Lower leg skin (tissue), 4 donors: Measurements from ENCODE around the gene TCL1A. TPM values are rescaled to one million over a fixed set of nuclear protein-coding genes. Genes with fewer than 3 reads are reported as not detected.
A peak's percentile ranks its signal among the peaks of the same experiment; 100 is the strongest.

Experiments
- DNase-seq, 2 donors: peaks; one replicate each; pipeline ENCODE4 v3.0.0-alpha.2; 2019; ENCODE audit warnings: low spot score in 2 of 2
- H3K4me3 ChIP-seq: fragments of 200-600 bp; sonication (generic); 2 replicates; pipeline ENCODE4 v1.5.1; 2017; ENCODE audit warnings: mild to moderate bottlenecking, low read depth; ENCODE audit not compliant: poor library complexity, severe bottlenecking
- POLR2A ChIP-seq, 2 donors: fragments of 450-650 bp; IDR thresholded peaks; one replicate each; pipeline ENCODE4 v1.6.1; 2016 to 2017; ENCODE audit warnings: antibody characterized with exemption in 2 of 2, mild to moderate bottlenecking in 1 of 2, moderate library complexity in 1 of 2
- WGBS, 2 donors: methylation state at CpG; one replicate each; pipeline ENCODE4 v1.1.5; 2018; 5-methylcytosine and 5-hydroxymethylcytosine counted together
- intact Hi-C: fragments of 100-400 bp; cut with DNase I; formaldehyde crosslinking; loops from one replicate; pipeline ENCODE4 v1.15.0; 2023; ENCODE audit warnings: low total_unique reads
- total RNA-seq, 4 donors: library from RNA; depleted of rRNA; stranded (reverse); fragments of >200 nt; gene quantifications; one replicate each; pipeline ENCODE4 v1.1.0, GENCODE V29; 2016
- TF ChIP-seq, protein P1 (sequence below), 3 donors: fragments of 450-650 bp; IDR thresholded peaks; one replicate each; pipeline ENCODE4 v1.5.1; 2016; ENCODE audit warnings: antibody characterized with exemption in 3 of 3, mild to moderate bottlenecking in 3 of 3, moderate library complexity in 2 of 3

TCL1A gene
- total RNA-seq, 4 donors from 2014 or later, result not detected

GRCh38 chr14:95677179-95677835 lies 36.6 kb downstream of the TCL1A start:
- 71 to 82% methylated on average over 4 of the region's 4 CpGs for WGBS, 2 donors
- DNase-seq, result peak in 1 of 2 donors; percentile 31
- TF ChIP-seq, protein P1, sequence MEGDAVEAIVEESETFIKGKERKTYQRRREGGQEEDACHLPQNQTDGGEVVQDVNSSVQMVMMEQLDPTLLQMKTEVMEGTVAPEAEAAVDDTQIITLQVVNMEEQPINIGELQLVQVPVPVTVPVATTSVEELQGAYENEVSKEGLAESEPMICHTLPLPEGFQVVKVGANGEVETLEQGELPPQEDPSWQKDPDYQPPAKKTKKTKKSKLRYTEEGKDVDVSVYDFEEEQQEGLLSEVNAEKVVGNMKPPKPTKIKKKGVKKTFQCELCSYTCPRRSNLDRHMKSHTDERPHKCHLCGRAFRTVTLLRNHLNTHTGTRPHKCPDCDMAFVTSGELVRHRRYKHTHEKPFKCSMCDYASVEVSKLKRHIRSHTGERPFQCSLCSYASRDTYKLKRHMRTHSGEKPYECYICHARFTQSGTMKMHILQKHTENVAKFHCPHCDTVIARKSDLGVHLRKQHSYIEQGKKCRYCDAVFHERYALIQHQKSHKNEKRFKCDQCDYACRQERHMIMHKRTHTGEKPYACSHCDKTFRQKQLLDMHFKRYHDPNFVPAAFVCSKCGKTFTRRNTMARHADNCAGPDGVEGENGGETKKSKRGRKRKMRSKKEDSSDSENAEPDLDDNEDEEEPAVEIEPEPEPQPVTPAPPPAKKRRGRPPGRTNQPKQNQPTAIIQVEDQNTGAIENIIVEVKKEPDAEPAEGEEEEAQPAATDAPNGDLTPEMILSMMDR (IDR thresholded peaks at IDR 0.05), result no peak
- TF ChIP-seq POLR2A (IDR thresholded peaks at IDR 0.05), result no peak
- H3K4me3 ChIP-seq, result no peak overlapping the region
- intact Hi-C loops, result no loop called here

DNA sequence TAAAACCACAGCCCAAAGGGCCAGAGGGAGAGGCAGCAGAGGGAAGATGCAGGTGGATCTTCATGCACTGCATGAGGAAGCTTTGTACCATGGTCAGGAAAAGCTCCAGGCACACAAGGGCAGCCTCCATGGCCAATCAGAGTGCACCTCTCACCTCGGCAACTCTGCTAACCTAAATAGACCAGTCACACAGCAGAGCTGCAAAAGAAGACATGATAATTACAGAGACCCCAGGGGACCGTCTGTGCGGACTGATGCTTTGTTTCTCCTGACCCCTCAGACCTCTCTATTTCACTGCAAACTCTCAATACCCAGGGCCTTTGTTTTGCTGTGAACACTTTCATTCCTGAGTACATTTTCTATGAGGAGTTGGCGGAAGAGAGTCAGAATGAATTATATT lies 38.4 kb downstream of the TCL1A start:
- WGBS, 2 donors, result 70 to 73% methylated on average over 4 of the region's 4 CpGs
- peak in 1 of 2 donors; percentile 28 for DNase-seq
- H3K4me3 ChIP-seq, result no peak overlapping the region
- intact Hi-C loops, result no loop called here
- TF ChIP-seq, protein P1 (IDR thresholded peaks at IDR 0.05), result no peak
- TF ChIP-seq POLR2A (IDR thresholded peaks at IDR 0.05), result no peak

DNA sequence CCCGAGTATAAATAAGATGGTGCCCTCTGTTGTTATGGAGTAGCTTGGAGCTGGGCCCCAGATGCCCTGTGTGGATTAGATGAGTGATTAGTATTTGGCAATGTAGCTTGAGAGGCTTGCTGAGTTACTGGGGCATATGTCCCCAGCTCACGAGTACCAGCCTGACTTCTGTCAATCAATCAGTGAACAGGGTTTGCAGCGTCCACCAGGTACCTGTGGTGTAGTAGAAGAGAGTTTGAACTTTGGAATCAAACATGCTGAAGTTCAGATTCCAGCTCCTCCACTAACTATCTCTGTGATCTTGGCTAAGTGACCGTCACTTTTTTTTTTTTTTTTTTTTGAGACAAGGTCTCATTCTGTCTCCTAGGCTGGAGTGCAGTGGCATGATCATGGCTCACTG lies 39.3 kb downstream of the TCL1A start:
- TF ChIP-seq, protein P1 (IDR thresholded peaks at IDR 0.05), result no peak
- TF ChIP-seq POLR2A (IDR thresholded peaks at IDR 0.05), result no peak
- H3K4me3 ChIP-seq, result no peak overlapping the region
- intact Hi-C loops, result no loop called here
- DNase-seq, result peak in 1 of 2 donors; percentile 57
- 87 to 90% methylated on average over 4 of the region's 4 CpGs for WGBS, 2 donors

GRCh38 chr14:95668235-95668772 lies 45.6 kb downstream of the TCL1A start:
- TF ChIP-seq, protein P1 (IDR thresholded peaks at IDR 0.05), result no peak
- no peak for TF ChIP-seq POLR2A (IDR thresholded peaks at IDR 0.05)
- WGBS, 2 donors, result 71 to 72% methylated on average over 10 of the region's 10 CpGs
- intact Hi-C loops, result no loop called here
- H3K4me3 ChIP-seq, result no peak overlapping the region
- peak in 1 of 2 donors; percentile 70 for DNase-seq

DNA sequence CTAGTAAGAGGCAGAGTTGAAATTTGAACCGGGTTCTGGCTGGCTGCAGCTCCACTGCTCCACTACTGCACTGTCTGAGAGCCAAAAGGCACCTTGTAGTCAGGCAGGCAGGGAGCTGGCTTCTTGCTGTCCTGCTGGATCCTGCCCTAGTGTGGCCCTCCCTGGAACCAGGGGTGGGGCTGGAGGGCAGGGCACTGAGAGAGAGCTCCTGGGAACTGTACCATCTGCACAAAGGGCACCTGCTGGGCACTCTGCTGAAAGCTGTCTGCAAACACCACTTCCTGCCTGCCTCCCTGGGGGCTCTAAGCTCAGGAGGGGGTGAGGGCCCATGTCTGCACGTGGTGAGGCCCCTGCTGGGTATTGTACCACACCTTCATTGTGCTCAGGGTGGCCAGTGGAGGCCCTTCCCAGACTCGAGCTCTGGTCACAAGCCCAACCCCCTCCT lies 46.7 kb downstream of the TCL1A start:
- TF ChIP-seq POLR2A (IDR thresholded peaks at IDR 0.05), result no peak
- TF ChIP-seq, protein P1 (IDR thresholded peaks at IDR 0.05), result no peak
- peak in 1 of 2 donors; percentile 78 for DNase-seq
- H3K4me3 ChIP-seq, result no peak overlapping the region
- intact Hi-C loops, result no loop called here
- WGBS, 2 donors, result 43 to 49% methylated on average over 3 of the region's 3 CpGs
